HUDEP-2 (cell line): Measurements from ENCODE around the gene HBM.
A peak's percentile ranks its signal among the peaks of the same experiment; 100 is the strongest.
"Not testable (repeated sequence)": the region's sequence is repeated elsewhere in the genome, so short reads cannot be mapped to it uniquely, and the experiment has no call there.

ENCODE experiments used
- DNase-seq, 76 experiments: peaks; one replicate each; lab custom pipeline; 2025; ENCODE audit not compliant: unreplicated experiment in 76 of 76; lab: John Stamatoyannopoulos, UW

The HBM gene

DNA sequence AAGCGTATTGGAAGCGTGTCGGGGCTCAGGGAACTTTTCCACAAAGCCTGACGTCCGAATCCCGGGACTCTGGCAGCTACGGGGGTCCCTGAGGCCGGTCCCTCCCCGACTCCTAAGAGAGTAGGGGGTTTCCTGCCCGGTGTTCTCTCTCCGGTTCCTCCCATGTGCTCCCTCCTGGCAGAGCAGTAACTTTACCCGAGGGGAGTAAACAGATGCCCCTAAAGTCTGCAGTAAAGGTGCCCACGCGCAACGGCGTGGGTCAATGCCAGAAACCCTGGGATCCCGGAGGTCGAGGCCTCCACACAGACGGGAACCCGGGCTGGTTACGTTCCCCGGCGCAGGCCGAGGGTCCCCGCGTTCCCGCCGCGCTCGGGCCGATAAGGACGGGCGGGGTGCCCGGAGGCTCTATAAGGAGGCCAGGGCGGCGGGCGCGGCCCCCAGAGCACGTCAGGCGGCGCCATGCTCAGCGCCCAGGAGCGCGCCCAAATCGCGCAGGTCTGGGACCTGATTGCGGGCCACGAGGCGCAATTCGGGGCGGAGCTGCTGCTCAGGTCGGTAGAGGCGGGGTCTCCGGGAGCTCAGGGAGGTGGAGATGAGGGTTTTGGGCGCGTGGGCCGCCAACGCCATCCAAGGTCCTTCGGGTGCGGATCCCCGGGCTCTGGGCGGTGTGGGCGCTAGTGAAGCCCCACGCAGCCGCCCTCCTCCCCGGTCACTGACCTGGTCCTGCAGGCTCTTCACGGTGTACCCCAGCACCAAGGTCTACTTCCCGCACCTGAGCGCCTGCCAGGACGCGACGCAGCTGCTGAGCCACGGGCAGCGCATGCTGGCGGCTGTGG is at the start of gene HBM:
Gene HBM (plus strand): TSS at position 440 of the 836 bp plus-strand sequence. CDS start 20 bp downstream, at position 460.
- peak in 62 of 76 experiments; percentile 22 to 85 (median 62) for DNase-seq

DNA sequence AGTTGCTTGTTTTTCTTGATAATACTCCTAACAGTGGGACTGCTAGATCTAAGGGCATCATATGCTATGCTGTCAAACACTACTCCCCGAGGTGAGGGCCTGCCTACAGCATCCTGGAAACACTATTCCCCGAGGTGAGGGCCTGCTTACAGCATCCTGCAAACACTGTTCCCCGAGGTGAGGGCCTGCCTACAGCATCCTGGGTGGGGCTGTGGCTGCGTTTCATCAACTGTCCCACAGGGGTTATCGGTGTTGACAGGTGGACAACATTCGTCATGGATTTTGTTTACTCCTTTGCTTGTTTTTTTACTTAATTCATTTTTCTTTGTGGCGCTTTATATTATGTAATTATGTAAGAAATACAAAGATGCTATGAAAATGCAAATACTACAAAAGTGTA is 49.8 kb upstream of the HBM start:
- no peak for DNase-seq

DNA sequence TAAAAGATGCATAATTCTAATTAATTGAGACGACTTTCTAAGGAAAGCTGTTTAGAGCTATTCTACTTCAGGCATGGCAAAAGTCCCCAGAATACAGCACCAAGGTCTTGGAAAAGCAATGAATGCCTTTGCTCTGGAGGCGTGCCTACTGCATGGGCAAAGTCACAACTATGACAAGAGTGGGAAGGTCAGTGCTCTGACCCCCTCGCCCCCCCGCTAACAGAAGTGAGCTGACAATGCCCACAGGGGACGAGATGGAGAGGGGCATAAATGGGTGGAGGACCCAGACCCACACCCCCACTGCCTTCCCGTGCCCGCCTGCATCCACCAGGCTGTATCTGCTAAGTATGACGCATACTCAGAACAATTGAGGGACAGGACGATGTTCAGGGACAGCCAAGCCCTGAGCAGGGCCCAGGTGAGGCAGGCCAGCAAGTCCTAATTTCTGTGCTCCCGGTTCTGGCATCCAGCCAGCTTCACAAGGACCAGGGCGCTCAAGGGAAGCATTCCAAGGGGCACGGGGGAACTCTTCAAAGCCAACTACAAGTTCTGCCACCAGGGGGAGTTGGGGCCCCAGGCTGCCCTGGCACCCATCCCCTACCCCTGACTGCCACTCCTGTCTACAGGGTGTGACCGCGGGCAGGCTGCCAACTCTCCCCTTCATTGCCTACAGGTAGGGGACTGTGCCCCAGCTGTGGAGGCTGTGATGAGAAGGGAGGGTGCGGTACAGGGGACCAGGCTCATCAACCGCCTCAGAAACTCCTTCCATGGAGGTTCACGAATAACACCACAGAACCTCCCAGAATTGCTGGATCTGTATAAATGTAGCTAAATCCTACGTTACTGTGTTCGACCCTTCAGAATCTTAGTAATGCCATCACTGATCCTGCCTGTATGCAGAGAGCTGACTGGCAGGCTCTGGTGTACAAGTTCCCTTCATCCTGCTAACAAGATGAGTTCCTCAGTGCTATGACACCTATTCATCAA is 48.1 kb upstream of the HBM start:
- peak in 73 of 76 experiments; percentile 27 to 90 (median 75) for DNase-seq

DNA sequence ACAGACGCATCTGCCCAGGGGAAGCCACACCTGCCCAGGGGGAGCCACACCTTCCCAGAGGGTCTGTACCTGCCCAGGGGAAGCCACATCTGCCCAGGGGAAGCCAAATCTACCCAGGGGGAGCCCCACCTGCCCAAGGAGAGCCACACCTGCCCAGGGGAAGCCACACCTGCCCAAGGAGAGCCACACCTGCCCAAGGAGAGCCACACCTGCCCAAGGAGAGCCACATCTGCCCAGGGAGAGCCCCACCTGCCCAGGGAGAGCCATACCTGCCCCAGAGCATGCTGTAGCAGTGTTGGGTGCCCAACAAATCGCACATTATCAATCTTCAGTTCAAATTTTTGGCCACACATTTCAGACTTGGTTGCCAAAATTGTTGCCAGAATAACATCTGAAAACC is 46.9 kb upstream of the HBM start:
- no peak for DNase-seq

DNA sequence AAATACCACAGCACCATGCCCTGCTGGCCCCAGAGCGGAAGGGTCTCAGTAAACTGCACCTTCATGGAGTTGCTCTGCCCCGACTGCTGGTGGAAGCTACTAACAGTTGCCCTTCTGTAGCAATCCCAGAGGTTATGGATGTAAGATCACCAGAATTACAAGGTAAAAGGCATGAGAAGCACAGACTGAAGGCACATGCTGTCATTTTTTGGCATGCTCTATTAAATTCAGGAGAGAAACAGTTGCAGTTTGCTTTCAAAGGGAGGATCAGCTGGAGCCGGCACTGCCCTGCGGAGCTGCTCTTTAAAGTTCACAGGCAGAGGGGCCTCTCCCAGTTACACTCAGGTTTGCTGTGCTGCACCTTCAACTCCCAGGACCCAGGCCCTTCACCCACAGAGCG is 46.5 kb upstream of the HBM start:
- DNase-seq: peak in 2 of 76 experiments; percentile 32 to 57

DNA sequence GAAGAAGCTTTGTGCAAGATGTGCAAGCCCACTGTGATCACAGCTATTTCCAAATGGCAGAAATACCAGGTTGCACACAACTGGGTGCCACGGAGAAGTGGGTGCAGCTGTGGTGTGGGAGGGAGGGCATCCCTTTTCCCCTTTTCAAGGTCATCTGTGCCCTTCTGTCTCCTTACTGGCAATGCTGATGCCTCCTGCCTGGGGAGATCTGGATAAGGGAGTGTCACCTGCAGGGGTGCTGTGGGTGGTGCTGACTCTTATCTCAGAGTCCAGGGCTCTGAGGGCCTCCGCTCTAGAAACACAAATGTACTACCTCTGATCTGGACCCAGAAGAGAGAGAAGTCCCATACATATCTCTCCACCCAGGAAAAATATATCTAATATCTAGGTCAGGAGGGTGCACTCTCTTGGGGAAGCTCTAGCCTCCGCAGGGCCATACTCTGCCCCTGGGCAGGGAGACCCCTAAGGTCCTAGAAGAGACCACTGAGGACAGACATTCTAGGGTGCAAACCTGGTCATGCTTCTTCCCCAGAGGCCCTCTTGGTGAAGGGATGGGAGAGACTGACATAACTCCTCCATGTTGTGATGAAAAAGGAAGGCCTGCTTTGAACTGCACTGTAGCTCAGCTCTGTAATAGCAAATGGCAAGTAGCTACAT is 45.8 kb upstream of the HBM start:
- DNase-seq: peak in 73 of 76 experiments; percentile 43 to 93 (median 76)

GRCh38 chr16:120756-121155 is 45.0 kb upstream of the HBM start:
- peak in 21 of 76 experiments; percentile 8 to 52 (median 28) for DNase-seq

DNA sequence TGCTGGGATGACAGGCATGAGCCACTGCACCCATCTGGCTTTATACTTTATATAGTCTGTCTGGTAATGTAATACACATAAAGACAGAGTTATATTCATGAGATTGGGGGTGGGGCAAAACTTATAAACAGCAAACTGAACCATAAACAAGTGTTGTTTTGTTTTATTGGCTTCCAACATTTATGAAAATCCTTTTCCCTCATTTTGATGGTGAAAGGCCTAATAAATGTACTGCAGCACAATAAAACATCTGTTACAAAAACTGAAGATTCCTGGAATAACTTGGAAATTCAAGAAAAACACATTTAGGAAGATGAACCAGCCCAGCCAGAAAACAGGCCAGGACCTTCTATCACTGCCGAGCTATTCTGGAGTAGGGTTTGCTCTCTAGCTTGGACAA is 43.4 kb upstream of the HBM start:
- DNase-seq: no peak

GRCh38 chr16:123558-124350 is 42.0 kb upstream of the HBM start:
- DNase-seq: not testable (repeated sequence)

- no peak for DNase-seq
These were observed 40.8 kb upstream of the HBM start for GRCh38 chr16:125011-125410.

- no peak for DNase-seq
These were observed 36.7 kb upstream of the HBM start for GRCh38 chr16:129075-129474.

GRCh38 chr16:130533-131173 is 35.1 kb upstream of the HBM start:
- no peak for DNase-seq

DNA sequence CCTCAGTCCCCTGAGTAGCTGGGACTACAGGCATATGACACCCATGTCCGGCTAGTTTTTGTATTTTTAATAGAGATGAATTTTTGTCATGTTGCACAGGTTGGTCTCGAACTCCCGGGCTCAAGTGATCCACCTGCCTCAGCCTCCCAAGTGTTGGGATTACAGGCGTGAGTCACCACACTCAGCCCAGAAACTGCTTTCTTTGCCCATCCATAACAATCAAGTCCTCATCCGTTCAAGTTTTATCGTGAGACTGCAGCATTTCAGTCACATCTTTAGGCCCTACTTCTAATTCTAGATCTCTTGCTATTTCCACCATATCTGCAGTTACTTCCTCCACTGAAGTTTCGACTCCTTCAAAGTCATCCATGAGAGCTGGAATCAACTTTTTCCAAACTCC is 33.7 kb upstream of the HBM start:
- DNase-seq: no peak

- DNase-seq: peak in 1 of 76 experiments; percentile 23
These were observed 32.1 kb upstream of the HBM start for GRCh38 chr16:133716-134115.

GRCh38 chr16:138049-138417 is 27.7 kb upstream of the HBM start:
- peak in 14 of 76 experiments; percentile 10 to 48 (median 32) for DNase-seq

- no peak for DNase-seq
These were observed 25.5 kb upstream of the HBM start for GRCh38 chr16:140175-140857.

DNA sequence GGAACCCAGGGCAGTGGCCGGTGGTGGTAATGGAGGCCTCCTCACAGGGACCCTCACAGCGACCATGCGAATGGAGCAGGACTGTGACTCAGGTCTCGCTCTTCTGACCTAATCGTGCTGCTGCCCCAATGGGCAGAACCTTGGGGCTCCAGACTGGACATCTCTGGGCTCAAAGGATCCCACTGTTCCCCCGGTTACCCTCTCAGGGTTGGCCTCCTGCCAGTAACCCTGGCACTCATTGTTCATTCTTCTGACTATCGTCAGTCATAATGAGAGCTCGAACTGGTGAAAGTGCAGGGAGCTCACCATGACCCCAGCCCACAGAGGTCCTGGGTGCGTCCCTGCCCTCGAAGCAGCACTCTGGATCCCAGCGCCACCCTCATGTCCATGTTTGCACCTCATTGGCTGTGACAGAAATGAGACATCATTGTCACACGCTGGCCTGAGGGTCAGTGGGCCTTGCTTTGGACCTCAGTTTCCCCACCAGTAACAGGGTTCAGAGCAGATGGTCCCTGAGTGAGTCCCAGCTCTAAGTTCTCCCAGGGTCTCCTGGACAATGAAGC is 23.3 kb upstream of the HBM start:
- peak in 14 of 76 experiments; percentile 5 to 64 (median 34) for DNase-seq

GRCh38 chr16:143047-143446 is 22.7 kb upstream of the HBM start:
- peak in 74 of 76 experiments; percentile 41 to 93 (median 78) for DNase-seq

DNA sequence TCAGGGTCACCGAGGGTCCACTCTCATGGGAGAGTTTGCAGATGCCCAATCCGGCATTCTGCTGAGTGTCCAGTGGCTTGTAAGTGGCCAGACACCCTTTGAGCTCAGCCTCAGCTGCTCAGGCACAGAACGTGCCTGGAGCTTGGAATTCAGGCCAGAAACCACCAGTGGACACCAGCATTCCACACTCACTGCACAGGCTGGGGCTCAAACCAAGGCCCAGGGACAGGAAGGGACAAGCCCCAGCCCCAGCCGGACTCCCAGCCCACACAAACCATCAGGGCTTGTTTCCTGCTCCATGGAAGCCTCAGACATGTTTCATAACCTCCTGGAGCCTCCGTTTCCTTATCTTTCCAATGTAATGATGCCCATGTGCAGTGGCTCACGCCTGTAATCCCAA is 22.3 kb upstream of the HBM start:
- DNase-seq: peak in 1 of 76 experiments; percentile 53
